IPS-20b (cell line): ENCODE measurements around the gene PTHLH.
A peak's percentile ranks its signal among the peaks of the same experiment; 100 is the strongest.

ENCODE experiments used
- H3K27ac ChIP-seq: one replicate; pipeline ENCODE4 v1.5.1; 2013; ENCODE audit warnings: low read length
- H3K27me3 ChIP-seq: 2 replicates; pipeline ENCODE4 v1.6.1; 2013; ENCODE audit warnings: mild to moderate bottlenecking, low read length, inconsistent platforms; ENCODE audit not compliant: insufficient read depth
- H3K36me3 ChIP-seq: 2 replicates; pipeline ENCODE4 v1.6.1; 2013; ENCODE audit warnings: low read depth, mild to moderate bottlenecking, inconsistent platforms, low read length, moderate library complexity; ENCODE audit not compliant: insufficient read depth
- H3K4me1 ChIP-seq: 2 replicates; pipeline ENCODE4 v1.6.1; 2013; ENCODE audit warnings: mild to moderate bottlenecking, control low read depth, inconsistent platforms, low read length, moderate library complexity; ENCODE audit not compliant: insufficient read depth
- H3K4me3 ChIP-seq: 2 replicates; pipeline ENCODE4 v1.5.1; 2013; ENCODE audit warnings: mild to moderate bottlenecking, low read length, inconsistent platforms
- H3K9ac ChIP-seq: 2 replicates; pipeline ENCODE4 v1.6.1; 2013; ENCODE audit warnings: low read depth, mild to moderate bottlenecking, inconsistent platforms, low read length, moderate library complexity
- H3K9me3 ChIP-seq: 2 replicates; pipeline ENCODE4 v1.6.1; 2013; ENCODE audit warnings: mild to moderate bottlenecking, low read depth, low read length, inconsistent platforms; ENCODE audit not compliant: insufficient read depth

The PTHLH gene

DNA sequence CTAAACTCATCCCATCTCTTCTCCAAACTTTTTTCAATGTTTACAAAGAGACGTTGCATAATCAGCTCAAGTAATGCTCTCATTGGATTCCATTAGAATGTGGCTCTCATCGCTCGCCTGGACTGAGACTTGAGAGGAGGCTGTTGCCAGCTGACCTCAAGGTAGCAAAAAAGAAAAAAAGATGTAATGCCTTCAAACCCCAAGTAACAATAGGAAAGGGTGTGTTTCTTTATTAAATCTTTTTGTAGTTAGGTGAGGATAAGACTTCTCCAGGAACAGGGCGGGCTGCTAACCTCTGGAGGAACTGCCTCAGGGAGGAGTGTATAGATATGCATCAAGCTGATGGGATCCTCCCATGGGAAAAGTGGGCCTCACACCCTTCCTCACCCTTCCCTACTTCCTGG lies 956 bp upstream of the PTHLH start:
- Histone ChIP-seq H3K4me3 (no peak overlapping the region), H3K9me3 (no peaks in the 10 kb centered on the region; the same call in 1 of the 2 replicates), H3K9ac (no peak overlapping the region), H3K36me3 (no peaks in the 10 kb centered on the region), H3K4me1 (peaks cover 29% of the 10 kb centered on the region), H3K27ac (no peak overlapping the region), H3K27me3 (peaks cover 99% of the 10 kb centered on the region)

DNA sequence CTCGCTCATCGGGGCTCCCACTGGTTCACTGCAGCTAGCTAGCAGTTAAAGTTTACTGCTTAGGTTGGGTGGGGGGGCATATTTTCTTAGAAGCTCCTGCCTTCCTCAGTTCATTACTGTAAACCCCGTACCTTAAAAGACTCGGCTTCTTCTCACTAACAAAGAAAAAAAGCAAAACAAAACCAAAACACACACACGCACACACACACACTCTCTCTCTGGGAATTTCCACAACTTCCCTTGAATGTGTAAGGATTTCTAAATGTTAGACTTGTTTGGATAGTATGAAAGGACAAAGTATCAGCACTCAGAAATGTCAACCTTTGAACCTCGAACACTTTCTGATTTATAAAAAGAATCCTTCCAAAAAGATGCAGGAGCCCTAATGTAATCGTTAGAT lies 927 bp downstream of the PTHLH start:
- H3K4me3 ChIP-seq: peak overlapping the region; percentile 42; the same call in 1 of the 2 replicates
- no peak overlapping the region for H3K9ac ChIP-seq
- peaks cover 99% of the 10 kb centered on the region for H3K27me3 ChIP-seq
- H3K36me3 ChIP-seq: no peaks in the 10 kb centered on the region
- H3K27ac ChIP-seq: no peak overlapping the region
- H3K4me1 ChIP-seq: peaks cover 28% of the 10 kb centered on the region
- no peaks in the 10 kb centered on the region; the same call in 1 of the 2 replicates for H3K9me3 ChIP-seq

DNA sequence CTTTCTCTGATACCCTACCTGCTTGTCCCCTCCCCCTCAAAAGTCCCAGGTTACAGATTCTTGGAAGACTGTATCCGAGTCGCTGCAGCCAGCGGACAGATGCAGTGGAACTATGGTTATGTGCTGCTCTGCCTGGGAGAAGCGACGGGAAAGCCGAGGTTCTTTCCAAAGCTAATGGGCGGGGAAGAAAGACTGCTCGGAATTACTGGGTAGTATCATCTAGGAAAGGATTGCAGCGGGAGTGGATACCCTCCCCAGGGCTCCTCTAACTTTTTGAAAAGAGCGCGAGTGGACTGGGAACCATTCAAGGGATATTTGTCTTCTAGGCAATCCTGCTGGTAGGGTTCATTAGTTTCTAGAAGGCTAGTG lies 1.4 kb downstream of the PTHLH start:
- Histone ChIP-seq H3K9me3 (no peaks in the 10 kb centered on the region; the same call in 1 of the 2 replicates), H3K36me3 (no peaks in the 10 kb centered on the region), H3K27ac (no peak overlapping the region), H3K27me3 (peaks cover 99% of the 10 kb centered on the region), H3K9ac (no peak overlapping the region), H3K4me1 (peaks cover 25% of the 10 kb centered on the region), H3K4me3 (peak overlapping the region; percentile 42)

DNA sequence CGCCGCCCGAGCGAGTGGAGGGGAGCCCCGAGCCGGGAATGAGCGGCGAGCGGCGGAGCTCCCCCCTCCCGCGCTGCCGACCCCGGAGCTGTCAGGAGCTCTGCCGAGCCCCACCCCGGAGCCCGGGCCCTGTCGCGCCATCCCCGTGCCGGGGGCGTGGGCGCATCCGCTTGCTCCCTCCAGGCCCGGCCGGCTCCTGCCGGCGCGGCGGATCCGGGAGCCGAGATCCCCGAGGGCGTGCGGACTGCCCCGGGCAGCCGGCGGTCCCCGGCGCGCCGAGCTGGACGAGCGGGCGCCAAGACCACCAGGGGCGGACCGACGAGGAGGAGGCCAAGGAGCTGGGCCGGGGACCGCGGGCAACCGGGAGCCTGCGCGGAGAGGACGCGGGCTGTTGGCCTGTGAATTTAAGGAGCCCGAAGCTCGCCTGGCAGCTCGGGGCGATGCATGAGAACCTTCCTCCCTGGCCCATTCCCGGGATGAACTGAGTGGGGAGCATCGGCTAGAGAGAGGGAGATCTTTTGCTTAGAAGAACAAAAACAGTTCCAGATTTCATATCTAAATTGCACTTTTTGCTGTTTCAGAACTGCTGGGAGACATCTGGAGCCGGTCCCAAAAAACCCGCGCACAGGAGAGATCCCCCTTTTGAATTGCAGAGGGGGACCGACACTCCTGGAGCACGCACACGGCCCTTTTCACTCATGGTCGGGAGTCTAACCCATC lies 2.0 kb downstream of the PTHLH start:
- Histone ChIP-seq H3K9me3 (no peaks in the 10 kb centered on the region; the same call in 1 of the 2 replicates), H3K36me3 (no peaks in the 10 kb centered on the region), H3K4me1 (peaks cover 23% of the 10 kb centered on the region), H3K27ac (no peak overlapping the region), H3K4me3 (peak overlapping the region; percentile 42), H3K27me3 (peaks cover 99% of the 10 kb centered on the region), H3K9ac (no peak overlapping the region)

DNA sequence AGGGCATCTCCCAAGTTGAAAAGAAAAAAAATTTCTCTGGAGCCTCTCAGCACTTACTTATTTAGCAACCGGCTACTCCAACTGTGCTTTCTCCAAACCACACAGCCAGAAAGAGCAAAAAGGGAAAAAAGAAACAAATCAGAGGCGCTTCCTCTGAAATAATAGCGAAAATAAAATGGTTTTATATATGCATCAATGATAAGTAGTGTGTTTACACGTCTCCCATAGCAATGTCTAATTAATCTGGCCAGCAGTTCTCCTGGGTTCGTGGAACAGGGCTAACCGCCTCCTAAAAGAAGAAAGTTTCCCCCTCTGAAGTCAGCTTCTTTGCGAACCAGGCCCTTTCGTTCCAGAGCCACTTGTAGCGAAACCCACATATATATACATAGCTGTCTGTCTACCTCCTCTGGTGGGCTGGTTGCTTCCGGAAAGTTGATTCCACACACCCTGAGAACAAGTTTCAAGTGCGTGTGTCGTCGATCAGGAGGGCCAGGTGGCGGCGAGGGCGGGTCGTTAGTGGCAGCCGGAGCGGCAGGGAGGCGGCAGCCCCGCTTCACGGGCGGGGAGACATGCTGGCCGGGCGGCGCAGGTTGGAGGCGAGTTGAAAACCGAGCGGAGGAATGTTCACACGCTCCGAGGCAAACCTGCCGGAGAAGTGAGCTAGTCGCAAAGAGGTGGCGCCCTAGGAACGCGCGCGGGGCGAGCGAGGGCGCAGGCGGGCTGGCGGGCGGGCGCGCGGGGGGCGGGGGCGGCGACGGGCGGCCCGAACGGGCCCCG lies 2.7 kb downstream of the PTHLH start:
- Histone ChIP-seq H3K4me1 (peaks cover 23% of the 10 kb centered on the region), H3K27me3 (peaks cover 99% of the 10 kb centered on the region), H3K9ac (no peak overlapping the region), H3K27ac (no peak overlapping the region), H3K4me3 (peak overlapping the region; percentile 65), H3K36me3 (no peaks in the 10 kb centered on the region), H3K9me3 (no peaks in the 10 kb centered on the region; the same call in 1 of the 2 replicates)

DNA sequence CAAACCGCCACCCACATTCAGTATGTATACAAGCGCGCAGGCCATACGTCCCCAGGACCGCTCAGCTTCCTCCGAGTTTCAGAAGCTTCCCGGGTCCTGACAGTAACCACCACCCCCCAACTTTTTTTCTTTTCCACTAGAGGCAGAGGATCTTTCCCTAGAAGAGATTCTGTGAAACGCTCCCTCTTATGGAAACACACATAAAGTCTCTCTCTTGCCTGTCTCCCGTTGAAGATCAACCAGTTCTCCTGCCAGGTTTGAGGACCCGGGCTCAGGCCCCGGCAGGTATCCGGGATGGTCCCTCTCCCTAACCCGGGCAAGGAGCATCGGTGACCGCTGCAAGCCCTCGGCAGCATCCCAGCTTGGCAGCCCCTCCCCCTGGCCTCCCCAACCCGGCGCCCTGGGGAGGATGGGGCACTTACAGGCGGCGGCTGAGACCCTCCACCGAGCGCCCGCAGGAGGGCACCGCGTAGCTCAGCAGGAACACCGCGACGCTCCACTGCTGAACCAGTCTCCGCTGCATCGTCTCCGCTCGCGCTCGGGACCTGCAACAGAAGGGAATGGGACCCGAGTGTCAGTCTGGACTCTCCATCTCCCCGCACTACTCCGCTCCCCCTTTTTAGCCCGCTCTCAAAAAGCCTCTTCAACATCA lies 3.4 kb downstream of the PTHLH start:
- Histone ChIP-seq H3K4me3 (peak overlapping the region; percentile 65), H3K36me3 (no peaks in the 10 kb centered on the region), H3K9me3 (no peaks in the 10 kb centered on the region), H3K4me1 (peaks cover 21% of the 10 kb centered on the region), H3K9ac (no peak overlapping the region), H3K27me3 (peaks cover 94% of the 10 kb centered on the region), H3K27ac (no peak overlapping the region)

DNA sequence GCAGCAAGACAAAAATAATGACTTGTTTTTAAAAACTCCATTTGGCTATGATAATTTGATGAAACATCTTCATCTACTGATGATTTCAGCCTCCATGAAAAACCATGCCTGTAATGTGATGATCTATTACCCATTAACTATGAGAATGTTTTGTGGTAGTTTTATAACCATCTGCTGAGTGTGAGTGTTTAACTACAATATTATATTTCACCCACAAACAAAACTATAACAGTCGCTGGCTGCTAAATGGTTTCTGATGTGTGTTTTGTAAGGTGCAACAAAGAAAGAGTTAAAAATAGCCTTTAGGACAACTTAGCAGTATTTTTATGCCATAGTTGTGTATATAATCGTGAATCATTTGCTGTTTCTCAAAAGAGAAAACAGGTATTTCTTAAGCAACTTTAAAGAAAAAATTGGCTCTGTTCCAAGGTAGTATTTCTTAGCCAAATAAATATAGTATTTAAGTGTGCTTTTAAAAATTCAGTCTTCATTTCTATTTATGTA lies 4.9 kb downstream of the PTHLH start:
- no peaks in the 10 kb centered on the region for H3K9me3 ChIP-seq
- peaks cover 88% of the 10 kb centered on the region for H3K27me3 ChIP-seq
- no peak overlapping the region for H3K27ac ChIP-seq
- no peak overlapping the region for H3K4me3 ChIP-seq
- no peaks in the 10 kb centered on the region for H3K36me3 ChIP-seq
- H3K9ac ChIP-seq: no peak overlapping the region
- H3K4me1 ChIP-seq: peaks cover 14% of the 10 kb centered on the region

DNA sequence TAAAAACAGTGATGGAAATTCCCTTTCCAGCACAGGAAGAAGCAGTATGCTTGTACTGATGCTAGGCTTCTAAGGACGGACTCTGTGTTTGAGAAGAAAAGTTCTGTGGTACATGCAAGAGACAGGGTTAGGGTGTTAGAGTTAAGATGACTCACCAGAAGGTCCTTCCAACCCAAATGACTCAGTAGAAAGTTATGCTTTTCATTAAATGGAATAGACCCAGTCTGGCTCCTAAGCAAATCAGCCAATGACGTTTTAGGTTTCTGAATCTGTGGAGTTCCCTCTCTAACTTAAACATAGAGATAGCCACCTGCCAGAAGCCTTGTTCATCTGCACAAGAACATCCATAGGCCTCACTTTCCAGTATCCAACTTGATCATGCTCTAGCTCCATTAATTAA lies 5.7 kb downstream of the PTHLH start:
- H3K27me3 ChIP-seq: peaks cover 81% of the 10 kb centered on the region
- H3K36me3 ChIP-seq: no peaks in the 10 kb centered on the region
- H3K4me1 ChIP-seq: peaks cover 10% of the 10 kb centered on the region
- no peak overlapping the region for H3K27ac ChIP-seq
- H3K9ac ChIP-seq: no peak overlapping the region
- no peaks in the 10 kb centered on the region for H3K9me3 ChIP-seq
- H3K4me3 ChIP-seq: no peak overlapping the region

DNA sequence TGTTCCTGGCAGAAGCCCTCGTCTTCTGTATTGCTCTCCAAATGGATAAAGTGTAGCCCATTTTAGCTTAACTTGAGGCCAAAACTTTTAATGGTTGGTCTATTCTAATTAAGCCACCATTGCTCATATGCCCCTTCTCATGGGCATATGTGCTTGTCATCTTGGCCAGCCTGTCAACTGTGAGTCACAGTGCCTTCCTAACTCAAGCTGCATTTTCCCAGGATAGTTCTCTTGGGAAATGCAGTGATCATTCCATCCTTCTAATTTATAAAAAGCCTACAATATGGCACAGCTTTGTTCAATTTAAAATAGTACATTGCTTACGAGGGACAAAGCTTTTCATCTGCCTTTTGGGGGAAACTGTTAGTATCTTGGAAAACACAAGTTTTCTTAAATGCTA lies 6.6 kb downstream of the PTHLH start:
- H3K4me1 ChIP-seq: peaks cover 4% of the 10 kb centered on the region
- H3K27ac ChIP-seq: no peak overlapping the region
- peaks cover 72% of the 10 kb centered on the region for H3K27me3 ChIP-seq
- H3K9ac ChIP-seq: no peak overlapping the region
- H3K9me3 ChIP-seq: no peaks in the 10 kb centered on the region
- H3K36me3 ChIP-seq: no peaks in the 10 kb centered on the region
- H3K4me3 ChIP-seq: no peak overlapping the region

DNA sequence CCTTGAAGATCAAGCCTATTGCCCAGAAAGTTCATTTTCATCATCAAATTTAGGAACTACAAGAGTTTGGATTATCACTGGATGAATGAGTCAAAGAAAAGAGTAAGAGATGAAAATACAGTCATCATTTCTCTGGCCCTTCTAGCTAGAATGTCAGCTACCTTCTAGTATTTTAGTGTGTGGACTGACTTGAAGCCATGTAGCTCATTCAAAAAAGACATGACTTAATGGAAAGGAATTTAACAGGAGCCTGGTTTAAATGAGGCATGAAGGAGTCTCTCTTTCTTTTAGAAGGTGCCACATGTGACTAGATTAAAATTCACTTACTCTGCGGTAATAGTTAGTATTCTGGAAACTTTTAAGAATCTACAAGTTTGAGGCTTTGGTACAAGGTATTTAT lies 7.1 kb downstream of the PTHLH start:
- Histone ChIP-seq H3K9me3 (no peaks in the 10 kb centered on the region), H3K4me3 (no peak overlapping the region), H3K4me1 (peaks cover 4% of the 10 kb centered on the region), H3K36me3 (no peaks in the 10 kb centered on the region), H3K9ac (no peak overlapping the region), H3K27me3 (peaks cover 66% of the 10 kb centered on the region), H3K27ac (no peak overlapping the region)

DNA sequence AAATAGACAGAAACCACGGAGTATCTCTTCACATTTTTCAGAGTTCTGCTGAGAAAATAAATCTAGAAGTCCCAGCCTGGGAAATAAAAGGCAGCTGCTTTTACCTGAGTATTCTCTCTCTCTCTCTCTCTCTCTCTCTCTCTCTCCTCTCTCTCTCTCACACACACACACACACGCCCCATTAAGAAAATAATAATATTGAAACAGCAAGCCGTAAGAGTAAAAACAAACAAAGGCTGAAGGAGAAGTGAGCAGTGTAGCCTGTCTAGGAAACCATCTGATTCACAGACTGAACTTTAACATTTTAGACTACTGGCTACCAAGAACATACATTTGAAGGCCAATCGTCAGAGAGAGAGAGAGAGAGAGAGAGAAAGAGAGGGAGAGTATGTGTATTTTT lies 8.4 kb downstream of the PTHLH start:
- Histone ChIP-seq H3K9me3 (no peaks in the 10 kb centered on the region), H3K9ac (no peak overlapping the region), H3K4me1 (peaks cover 4% of the 10 kb centered on the region), H3K27ac (no peak overlapping the region), H3K36me3 (no peaks in the 10 kb centered on the region), H3K27me3 (peaks cover 54% of the 10 kb centered on the region), H3K4me3 (no peak overlapping the region)
